Osteoblast (primary cell): ENCODE measurements around the gene ZSWIM5. TPM values are rescaled to one million over a fixed set of nuclear protein-coding genes. Genes with fewer than 3 reads are reported as not detected.

ENCODE experiments used
- DNase-seq: peaks from one replicate; pipeline ENCODE4 v3.0.0; 2011; ENCODE audit warnings: low spot score, mixed read lengths; ENCODE audit not compliant: insufficient read length; ENCODE audit errors: missing footprints
- H2AFZ ChIP-seq: 2 replicates; pipeline ENCODE4 v1.6.0; 2011; ENCODE audit warnings: mild to moderate bottlenecking, low read length
- H3K27ac ChIP-seq: 2 replicates; pipeline ENCODE4 v1.5.1; 2011; ENCODE audit warnings: mild to moderate bottlenecking, low read depth, low read length, moderate library complexity
- H3K27me3 ChIP-seq: 2 replicates; pipeline ENCODE4 v1.6.0; 2012; ENCODE audit warnings: mild to moderate bottlenecking, control low read depth, inconsistent platforms, low read length, moderate library complexity; ENCODE audit not compliant: insufficient read depth
- H3K36me3 ChIP-seq: 2 replicates; pipeline ENCODE4 v1.5.1; 2011; ENCODE audit warnings: mild to moderate bottlenecking, low read length, control low read depth, moderate library complexity; ENCODE audit not compliant: insufficient read depth
- H3K4me1 ChIP-seq: 2 replicates; pipeline ENCODE4 v1.5.1; 2011; ENCODE audit warnings: mild to moderate bottlenecking, low read length, control low read depth, moderate library complexity; ENCODE audit not compliant: insufficient read depth
- H3K4me2 ChIP-seq: 2 replicates; pipeline ENCODE4 v1.6.0; 2011; ENCODE audit warnings: mild to moderate bottlenecking, low read length; ENCODE audit not compliant: insufficient read depth
- H3K4me3 ChIP-seq: fragments of 200-600 bp; sonication (generic); 3 replicates; pipeline ENCODE4 v1.5.1; 2012; ENCODE audit warnings: mild to moderate bottlenecking, low read length, inconsistent platforms; ENCODE audit not compliant: insufficient read depth
- H3K79me2 ChIP-seq: 2 replicates; pipeline ENCODE4 v1.6.0; 2012; ENCODE audit warnings: mild to moderate bottlenecking, low read length, control low read depth, inconsistent platforms; ENCODE audit not compliant: insufficient read depth
- H3K9me3 ChIP-seq: 2 replicates; pipeline ENCODE4 v1.5.1; 2011; ENCODE audit warnings: low read depth, low read length, control low read depth
- H4K20me1 ChIP-seq: 2 replicates; pipeline ENCODE4 v1.6.0; 2012; ENCODE audit warnings: mild to moderate bottlenecking, low read length, control low read depth; ENCODE audit not compliant: insufficient read depth
- total RNA-seq: library from RNA; depleted of rRNA; stranded (reverse); fragments of >200 nt; gene quantifications from 2 replicates; pipeline ENCODE4 v1.2.3, GENCODE V29; 2012
- TF ChIP-seq, protein P1 (sequence below): IDR thresholded peaks from 2 replicates; pipeline ENCODE4 v1.5.1; 2011; ENCODE audit warnings: mild to moderate bottlenecking, low read depth, low read length, moderate library complexity; ENCODE audit errors: extremely low read depth

ZSWIM5 gene
- total RNA-seq, 1 donor: 0.36 TPM

DNA sequence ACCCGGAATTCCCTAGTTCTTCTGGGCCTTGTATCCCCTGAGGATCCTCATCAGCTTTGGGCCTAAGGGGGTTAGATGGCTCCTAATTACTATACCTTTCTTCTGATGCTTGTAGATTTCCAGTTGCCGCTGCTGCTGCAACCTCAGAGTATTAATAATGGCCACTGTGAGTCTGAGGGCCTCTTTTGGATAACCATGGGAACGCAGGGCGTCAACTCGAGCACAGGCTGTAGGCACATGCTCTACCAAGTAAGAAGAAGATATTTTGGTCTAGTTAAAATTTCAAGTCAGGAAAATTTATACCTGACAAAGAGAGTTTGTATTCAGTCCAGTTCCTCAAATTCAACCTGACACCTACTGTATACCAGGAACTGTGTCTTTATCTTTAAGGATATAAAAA is 166.1 kb downstream of the ZSWIM5 start:
- H2AFZ ChIP-seq: no peak overlapping the region
- no peaks in the 10 kb centered on the region for H3K9me3 ChIP-seq
- TF ChIP-seq, protein P1, sequence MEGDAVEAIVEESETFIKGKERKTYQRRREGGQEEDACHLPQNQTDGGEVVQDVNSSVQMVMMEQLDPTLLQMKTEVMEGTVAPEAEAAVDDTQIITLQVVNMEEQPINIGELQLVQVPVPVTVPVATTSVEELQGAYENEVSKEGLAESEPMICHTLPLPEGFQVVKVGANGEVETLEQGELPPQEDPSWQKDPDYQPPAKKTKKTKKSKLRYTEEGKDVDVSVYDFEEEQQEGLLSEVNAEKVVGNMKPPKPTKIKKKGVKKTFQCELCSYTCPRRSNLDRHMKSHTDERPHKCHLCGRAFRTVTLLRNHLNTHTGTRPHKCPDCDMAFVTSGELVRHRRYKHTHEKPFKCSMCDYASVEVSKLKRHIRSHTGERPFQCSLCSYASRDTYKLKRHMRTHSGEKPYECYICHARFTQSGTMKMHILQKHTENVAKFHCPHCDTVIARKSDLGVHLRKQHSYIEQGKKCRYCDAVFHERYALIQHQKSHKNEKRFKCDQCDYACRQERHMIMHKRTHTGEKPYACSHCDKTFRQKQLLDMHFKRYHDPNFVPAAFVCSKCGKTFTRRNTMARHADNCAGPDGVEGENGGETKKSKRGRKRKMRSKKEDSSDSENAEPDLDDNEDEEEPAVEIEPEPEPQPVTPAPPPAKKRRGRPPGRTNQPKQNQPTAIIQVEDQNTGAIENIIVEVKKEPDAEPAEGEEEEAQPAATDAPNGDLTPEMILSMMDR: no peak

GRCh38 chr1:45038661-45039364 is 167.6 kb downstream of the ZSWIM5 start:
- no peaks in the 10 kb centered on the region for H3K79me2 ChIP-seq
- no peaks in the 10 kb centered on the region for H3K4me1 ChIP-seq
- no peaks in the 10 kb centered on the region for H3K9me3 ChIP-seq
- H3K4me2 ChIP-seq: no peak overlapping the region
- H3K27me3 ChIP-seq: no peaks in the 10 kb centered on the region
- no peaks in the 10 kb centered on the region for H3K36me3 ChIP-seq
- H4K20me1 ChIP-seq: no peaks in the 10 kb centered on the region
- H3K4me3 ChIP-seq: no peak overlapping the region
- DNase-seq: no peak
- no peak overlapping the region for H3K27ac ChIP-seq
- no peak overlapping the region for H2AFZ ChIP-seq
- TF ChIP-seq, protein P1: no peak

More for the DNA sequence above, 166.1 kb downstream of the ZSWIM5 start:
- no peaks in the 10 kb centered on the region for H3K79me2 ChIP-seq
- H3K27me3 ChIP-seq: no peaks in the 10 kb centered on the region
- no peak overlapping the region for H3K4me3 ChIP-seq
- no peak for DNase-seq
- H3K36me3 ChIP-seq: no peaks in the 10 kb centered on the region
- H3K27ac ChIP-seq: no peak overlapping the region
- no peaks in the 10 kb centered on the region for H4K20me1 ChIP-seq
- H3K4me2 ChIP-seq: no peak overlapping the region
- no peaks in the 10 kb centered on the region for H3K4me1 ChIP-seq

GRCh38 chr1:45038240-45038639 is 168.2 kb downstream of the ZSWIM5 start:
- Histone ChIP-seq H3K4me2 (no peak overlapping the region), H4K20me1 (no peaks in the 10 kb centered on the region), H3K9me3 (no peaks in the 10 kb centered on the region), H3K4me1 (no peaks in the 10 kb centered on the region), H3K4me3 (no peak overlapping the region), H3K36me3 (no peaks in the 10 kb centered on the region), H3K27ac (no peak overlapping the region), H3K27me3 (no peaks in the 10 kb centered on the region), H3K79me2 (no peaks in the 10 kb centered on the region), H2AFZ (no peak overlapping the region)
- TF ChIP-seq, protein P1: no peak
- DNase-seq: no peak

- TF ChIP-seq, protein P1: no peak
- Histone ChIP-seq H3K4me2 (no peak overlapping the region), H3K4me3 (no peak overlapping the region), H3K4me1 (no peaks in the 10 kb centered on the region), H4K20me1 (no peaks in the 10 kb centered on the region), H3K9me3 (no peaks in the 10 kb centered on the region), H3K27me3 (no peaks in the 10 kb centered on the region), H2AFZ (no peak overlapping the region), H3K27ac (no peak overlapping the region), H3K36me3 (no peaks in the 10 kb centered on the region), H3K79me2 (no peaks in the 10 kb centered on the region)
- DNase-seq: no peak
Measured at GRCh38 chr1:45037456-45037855, 168.9 kb downstream of the ZSWIM5 start.
